Activated gamma-delta T cell treated with Interleukin-2 at 50 U/mL for 16 hours (primary cell): ENCODE data around the gene ADCY5.

Source experiments
- DNase-seq: peaks from one replicate; pipeline ENCODE4 v3.0.0-alpha.2; 2020

ADCY5 gene

GRCh38 chr3:123296836-123297626 is 151.9 kb downstream of the ADCY5 start:
- no peak for DNase-seq

DNA sequence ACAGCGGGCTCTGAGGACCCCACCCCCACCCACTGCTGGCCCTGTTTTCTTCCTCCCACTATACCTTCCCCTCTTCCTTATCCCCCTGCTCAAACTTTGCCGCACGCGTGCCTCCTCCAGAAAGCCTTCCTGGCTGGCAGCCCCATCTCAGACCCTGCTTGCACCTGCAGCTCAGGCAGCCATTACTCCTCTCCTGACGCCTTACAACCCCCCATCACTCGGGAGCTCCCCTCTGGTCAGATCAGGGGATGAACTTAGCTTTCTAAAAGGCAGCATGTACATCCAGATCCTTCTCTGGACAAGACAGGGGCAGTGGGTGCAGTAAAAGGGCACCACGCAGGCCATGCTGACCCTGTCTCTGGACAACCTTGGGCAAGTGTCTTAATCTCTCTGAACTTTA is 152.6 kb downstream of the ADCY5 start:
- DNase-seq, result no peak

DNA sequence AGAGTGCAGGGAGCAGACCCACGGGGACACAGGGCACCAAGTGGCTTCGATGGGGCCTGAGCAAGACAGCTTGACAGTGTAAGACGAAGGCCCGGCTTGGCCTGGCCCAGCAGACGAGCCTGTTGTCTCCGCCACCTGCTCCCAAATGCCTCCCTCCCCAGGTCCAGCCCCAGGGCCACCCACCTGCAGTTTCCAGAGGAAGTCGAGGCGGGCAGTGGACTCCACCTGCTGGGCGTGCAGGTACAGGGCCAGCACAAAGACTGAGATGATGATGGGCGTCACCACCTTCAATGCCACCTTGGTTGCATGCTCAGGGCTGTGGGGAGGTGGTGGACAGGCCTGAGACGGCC is 153.0 kb downstream of the ADCY5 start:
- no peak for DNase-seq

DNA sequence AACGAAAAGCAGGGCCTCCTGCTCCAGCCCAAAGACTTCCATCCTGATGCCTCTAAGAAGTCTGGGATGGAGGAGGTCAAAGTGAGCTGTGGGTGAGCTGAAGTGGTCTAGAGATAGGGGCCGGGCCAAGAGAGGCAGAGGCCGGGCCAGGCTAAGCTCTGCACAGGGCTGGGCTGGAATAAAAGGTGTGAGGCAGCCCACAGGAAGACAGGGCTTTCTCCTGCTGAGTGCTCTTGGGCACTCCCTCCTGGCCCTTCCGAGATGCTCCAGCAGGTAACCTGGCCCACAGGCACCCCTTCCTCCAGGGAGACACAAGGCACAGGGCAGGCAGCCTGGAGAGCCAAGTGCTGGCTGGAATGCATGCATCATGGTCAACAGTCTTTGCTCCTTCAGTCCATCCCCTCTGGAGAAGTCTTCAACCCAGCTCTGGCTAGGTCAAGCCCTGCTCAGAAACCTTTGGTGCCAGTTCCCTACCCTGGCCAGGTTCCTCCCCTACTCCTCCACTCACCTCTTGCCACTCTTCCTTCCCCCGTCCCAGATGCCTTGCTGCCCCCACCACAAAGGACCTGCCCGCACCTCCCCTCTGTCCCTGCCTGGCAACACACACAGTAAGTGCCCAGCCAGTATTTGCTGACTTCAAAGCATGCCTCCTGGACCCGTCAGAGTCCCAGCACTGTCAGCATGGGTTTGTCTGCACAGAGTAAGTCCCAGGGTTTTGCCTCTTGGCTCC is 153.6 kb downstream of the ADCY5 start:
- DNase-seq, result no peak

DNA sequence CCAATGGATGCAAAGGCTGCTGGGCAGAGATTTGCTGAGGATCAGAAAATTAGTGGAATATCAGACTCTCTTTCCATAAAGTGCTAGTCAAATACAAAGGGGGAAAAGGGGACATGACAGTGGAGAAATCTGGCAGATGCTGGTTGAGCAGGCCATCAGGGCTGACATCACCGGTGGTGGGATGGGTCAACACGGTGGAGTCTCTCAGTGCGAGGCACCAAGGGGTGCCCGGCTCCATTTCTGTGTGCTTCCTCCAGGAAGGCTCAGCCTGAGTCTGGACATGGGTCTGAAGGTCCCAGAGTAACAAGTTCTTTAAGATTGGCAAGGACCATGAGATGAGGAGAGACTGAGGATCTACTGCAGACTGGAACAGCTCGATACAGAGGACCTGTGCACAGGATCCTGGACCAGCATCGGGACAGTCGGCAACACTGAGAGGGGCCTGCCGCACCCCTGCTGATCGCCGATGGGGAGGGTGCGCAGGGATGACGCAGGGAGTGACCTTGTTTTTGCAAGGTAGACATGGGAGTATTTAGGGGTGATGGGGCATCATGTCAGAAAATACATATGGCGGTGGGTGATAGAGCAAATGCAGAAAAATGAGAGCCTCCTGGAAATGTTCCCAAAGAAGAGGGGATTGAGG is 154.5 kb downstream of the ADCY5 start:
- no peak for DNase-seq

DNA sequence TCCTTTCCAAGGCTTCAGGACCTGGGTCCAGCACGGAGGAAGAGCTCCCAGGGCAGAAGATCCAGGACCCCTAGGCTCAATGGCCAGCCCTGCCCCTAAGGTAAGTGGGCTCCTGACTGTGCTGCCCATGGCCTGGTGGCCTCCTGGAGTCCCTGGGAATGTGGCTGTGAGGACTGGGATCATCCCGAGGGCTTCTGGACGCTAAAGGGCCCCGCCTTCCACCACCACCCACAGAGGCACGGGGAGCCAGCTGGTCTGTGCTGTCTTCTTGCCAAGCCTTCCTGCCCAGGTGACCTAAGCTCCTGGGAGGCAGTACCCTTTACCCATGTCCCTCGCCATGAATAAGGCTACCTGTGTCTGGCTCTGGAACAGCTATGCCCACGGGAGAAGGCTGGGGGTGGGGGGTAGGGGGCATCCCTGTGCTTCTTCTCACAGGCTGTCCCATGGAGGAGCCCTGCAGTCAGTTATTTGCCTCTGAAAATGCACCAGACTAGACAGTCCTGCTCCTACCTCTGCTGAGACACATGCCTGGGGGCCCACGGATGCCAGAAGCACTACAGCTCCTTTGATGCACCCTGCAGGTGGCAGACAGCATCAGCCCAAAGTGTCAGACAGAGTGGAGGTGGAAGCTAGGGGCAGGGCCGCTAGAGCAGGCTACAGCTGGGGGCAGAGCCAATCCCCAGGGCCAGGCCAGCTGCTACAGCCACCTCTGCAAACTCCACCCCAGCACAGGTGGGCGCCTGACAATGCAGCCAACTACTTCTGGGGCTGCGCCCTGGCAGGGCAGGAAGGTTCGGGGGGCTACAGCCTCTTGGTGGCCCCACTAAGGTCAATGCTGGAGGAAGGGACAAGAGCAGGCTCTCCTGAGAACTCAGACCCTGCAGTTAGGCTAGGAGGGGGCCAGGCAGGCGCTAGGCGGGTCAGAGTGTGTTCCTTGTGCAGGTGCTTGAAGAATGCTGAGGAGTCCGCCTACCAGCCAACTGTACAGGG is 156.3 kb downstream of the ADCY5 start:
- no peak for DNase-seq

DNA sequence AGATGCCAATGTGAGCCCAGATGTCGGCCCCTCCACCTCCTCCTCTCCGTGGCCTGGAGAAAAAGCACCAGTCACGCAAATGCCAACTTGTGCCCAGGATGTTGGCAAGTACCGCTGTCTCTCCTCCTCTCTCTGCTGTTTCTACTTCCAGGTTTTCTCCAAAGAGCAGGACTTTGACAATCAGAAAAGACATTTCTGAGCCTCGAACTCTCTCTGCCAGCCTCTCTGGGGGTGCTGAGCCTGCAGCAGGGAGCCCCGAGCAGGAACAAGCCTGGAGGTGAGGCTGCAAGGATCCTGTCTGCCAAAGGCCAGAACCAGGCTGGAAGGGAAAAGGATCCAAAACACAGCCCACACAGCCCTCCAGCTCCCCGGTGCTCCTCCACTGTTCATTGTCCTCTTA is 157.5 kb downstream of the ADCY5 start:
- DNase-seq, result no peak

DNA sequence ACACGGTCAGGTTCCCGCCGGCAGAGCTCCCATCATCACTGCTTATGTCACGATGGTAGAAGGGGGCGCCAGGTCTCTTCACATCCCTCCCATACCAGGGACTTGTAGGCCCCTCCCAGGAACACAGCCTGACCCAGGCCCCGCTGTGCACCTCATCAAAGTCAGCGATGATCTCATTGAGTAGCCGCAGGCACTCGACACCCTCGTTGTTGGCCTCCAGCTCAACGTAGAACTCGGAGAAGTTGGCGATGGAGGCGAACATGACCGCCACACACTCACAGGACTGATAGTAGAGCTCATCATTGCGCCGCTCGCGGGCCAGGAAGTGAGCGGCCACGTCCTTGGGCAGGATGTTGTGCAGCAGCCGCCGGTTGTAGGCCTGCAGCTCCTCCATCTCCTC is 157.9 kb downstream of the ADCY5 start:
- DNase-seq, result no peak

- no peak for DNase-seq
These were observed 158.6 kb downstream of the ADCY5 start for GRCh38 chr3:123290107-123290930.

DNA sequence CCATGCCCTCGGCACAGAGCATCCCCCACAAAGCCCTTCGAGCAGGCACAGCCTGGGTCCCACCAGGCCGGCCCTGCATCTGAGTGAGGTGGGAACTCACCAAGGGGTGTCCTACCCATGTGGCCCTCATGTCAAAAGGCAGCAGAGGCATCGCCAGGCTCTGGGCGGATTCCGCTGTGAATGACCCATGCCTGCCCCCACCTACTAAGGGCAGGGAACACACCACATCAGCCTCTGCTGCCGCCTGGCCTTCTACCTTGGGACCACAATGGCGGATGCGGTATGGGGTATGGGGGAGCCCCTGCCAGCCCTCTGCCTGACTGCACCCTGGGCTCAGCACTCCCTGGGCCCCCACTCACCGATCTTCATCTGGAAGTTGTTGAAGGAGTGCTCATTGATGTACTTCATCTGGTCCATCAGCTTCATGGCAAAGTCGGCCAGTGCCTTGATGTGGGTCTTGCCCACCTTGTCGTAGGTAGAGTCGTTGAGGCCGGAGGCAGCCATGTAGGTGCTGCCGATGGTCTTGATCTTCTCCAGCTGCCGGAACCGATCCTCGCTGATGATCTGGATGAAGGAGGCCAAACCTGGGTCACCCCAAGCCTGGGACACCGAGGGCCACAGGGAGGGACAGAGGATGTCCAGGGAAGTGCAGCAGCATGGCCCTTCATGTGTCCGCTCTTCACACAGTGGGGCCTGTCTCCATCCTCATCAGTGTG is 159.3 kb downstream of the ADCY5 start:
- no peak for DNase-seq

GRCh38 chr3:123287962-123288302 is 161.0 kb downstream of the ADCY5 start:
- DNase-seq, result no peak

- no peak for DNase-seq
These were observed 161.6 kb downstream of the ADCY5 start for GRCh38 chr3:123287051-123287961.

GRCh38 chr3:123286308-123287023 is 162.4 kb downstream of the ADCY5 start:
- DNase-seq, result no peak

GRCh38 chr3:123285931-123286307 is 163.0 kb downstream of the ADCY5 start:
- no peak for DNase-seq

DNA sequence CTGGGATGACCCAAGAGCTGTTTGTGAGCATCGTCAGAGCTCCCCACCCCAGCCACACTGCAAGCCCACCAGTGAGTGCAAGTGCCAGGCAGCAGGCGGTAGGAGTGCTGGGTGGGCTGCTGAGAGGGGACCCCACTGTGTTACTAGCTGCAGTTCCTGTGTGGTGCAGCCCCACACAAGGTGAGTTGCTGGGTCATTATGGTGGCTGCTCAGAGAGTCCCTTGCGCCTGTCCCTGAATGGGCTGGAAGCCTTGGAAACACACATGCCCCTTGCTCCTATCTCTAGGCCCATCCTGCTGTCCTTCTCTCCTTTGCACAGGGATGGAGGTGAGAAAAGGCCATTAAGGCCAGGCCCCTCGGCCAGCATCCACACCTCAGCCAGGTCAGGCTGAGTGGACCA is 163.4 kb downstream of the ADCY5 start:
- DNase-seq, result no peak

DNA sequence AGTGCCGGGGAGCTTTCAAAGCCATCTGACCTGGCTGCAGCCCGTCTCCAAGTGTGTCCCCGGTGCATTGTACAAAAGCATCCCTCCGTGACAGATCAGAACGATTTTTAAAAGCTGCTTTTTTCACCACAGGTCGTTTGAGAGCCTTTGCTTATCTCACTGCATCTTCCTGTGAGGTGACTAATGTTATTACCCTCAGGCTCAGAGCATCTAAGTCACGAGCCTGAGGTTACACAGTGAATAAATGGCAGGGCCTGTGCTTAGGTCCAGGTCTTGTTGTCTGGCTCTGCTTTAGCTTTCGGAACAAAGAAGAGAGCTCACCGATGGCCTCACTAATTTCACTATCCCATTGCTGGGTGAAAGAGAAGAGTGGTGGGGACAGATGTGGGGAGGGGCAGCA is 163.8 kb downstream of the ADCY5 start:
- DNase-seq, result no peak

DNA sequence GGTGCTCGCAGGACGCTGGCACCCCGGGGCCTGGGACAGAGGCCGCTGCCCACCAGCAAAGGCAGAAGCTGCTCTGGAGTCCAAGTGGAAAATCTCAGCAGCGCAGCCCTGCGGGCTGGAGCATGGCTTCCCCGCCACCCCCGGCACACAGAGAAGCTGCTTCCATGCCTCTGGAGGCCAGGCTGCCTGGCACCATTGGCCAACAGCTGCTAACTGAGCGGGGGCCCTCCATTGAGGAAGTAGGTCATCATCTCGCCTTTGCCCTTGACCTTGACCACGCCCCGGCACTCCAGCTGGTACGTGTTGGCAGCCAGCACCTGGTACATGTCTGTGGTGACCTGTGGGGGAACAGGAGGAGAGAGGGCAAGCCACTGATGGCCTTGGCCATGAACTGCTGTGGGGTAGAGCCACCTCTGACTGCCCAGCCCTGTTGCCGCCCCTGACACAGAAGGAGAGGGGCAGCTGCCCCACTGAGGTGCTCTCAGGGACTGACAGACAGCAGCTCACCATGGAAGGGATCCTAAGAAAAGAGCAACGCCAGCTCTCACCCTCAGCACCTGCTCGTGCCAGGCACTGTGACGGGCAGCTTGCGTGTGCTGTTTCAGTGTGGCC is 164.4 kb downstream of the ADCY5 start:
- DNase-seq, result no peak

DNA sequence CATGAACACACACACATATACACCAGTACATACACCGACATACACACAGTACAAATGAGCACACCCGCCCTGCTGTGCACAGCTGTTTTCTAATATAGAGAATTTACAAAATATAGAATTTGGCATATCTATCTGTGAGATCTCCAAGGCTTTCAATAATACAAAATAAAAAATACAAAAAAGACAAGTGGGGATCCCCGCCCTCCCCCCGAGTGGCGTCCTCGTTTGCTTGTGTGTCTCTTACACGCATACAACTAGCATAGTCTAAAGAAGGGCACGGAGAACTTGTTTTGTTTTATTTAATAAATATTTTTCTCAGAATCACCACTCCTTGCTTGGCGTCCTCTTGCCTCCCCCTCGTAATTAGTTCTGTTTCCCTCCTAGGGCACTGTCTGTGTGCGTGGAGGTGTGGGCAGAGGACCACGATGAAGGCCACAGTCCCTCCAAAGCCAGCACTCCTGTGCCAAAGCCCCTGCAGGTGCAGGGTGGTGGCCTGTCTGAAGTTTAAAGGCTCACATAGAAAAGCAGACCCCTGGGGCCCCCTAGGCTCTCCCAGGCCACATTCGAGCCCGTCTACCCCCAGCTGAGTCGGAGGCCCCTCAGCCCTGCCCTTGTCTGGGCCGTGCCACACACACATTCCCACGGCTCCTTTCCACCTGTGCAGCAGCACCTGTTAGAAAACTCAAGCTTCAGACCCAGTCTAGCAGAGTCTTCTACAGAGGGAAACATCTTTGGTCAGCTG is 165.1 kb downstream of the ADCY5 start:
- no peak for DNase-seq
